OCI-LY1 (cell line): ENCODE data around the gene NSL1.

ENCODE experiments used
- H2AFZ ChIP-seq: fragments of 200-600 bp; sonication (generic), shearing (Covaris generic); 2 replicates; pipeline ENCODE4 v1.6.0; 2014; ENCODE audit warnings: antibody characterized with exemption, mild to moderate bottlenecking, low read length
- H3F3A ChIP-seq: fragments of 200-600 bp; sonication (generic), shearing (Covaris generic); 2 replicates; pipeline ENCODE4 v1.6.0; 2014; ENCODE audit warnings: mild to moderate bottlenecking, antibody characterized with exemption, low read length, moderate library complexity; ENCODE audit not compliant: insufficient read depth
- H3K27ac ChIP-seq: fragments of 200-600 bp; sonication (generic); 2 replicates; pipeline ENCODE4 v1.5.1; 2014; ENCODE audit warnings: low read length, mixed run types, mild to moderate bottlenecking, low read depth; ENCODE audit not compliant: poor library complexity, severe bottlenecking
- H3K27me3 ChIP-seq: fragments of 200-600 bp; sonication (generic); 2 replicates; pipeline ENCODE4 v1.6.0; 2014; ENCODE audit warnings: antibody characterized with exemption, mild to moderate bottlenecking, low read length, moderate library complexity; ENCODE audit not compliant: insufficient read depth
- H3K36me3 ChIP-seq: fragments of 200-600 bp; sonication (generic); 2 replicates; pipeline ENCODE4 v1.6.1; 2014; ENCODE audit warnings: mild to moderate bottlenecking, antibody characterized with exemption, low read length, moderate library complexity, mixed read lengths; ENCODE audit not compliant: insufficient read depth
- H3K4me1 ChIP-seq: fragments of 200-600 bp; sonication (generic); 2 replicates; pipeline ENCODE4 v1.5.1; 2014; ENCODE audit warnings: mild to moderate bottlenecking, low read length, moderate library complexity; ENCODE audit not compliant: insufficient read depth, severe bottlenecking
- H3K4me2 ChIP-seq: fragments of 200-600 bp; sonication (generic), shearing (Covaris generic); 2 replicates; pipeline ENCODE4 v1.6.1; 2014; ENCODE audit warnings: low read length
- H3K4me3 ChIP-seq: fragments of 200-600 bp; sonication (generic); 2 replicates; pipeline ENCODE4 v1.5.1; 2014; ENCODE audit warnings: low read length, low read depth, mild to moderate bottlenecking, mixed read lengths; ENCODE audit not compliant: poor library complexity, severe bottlenecking
- H3K79me2 ChIP-seq: fragments of 200-600 bp; shearing (Covaris generic); 2 replicates; pipeline ENCODE4 v1.6.1; 2016; ENCODE audit warnings: mixed run types, low read length, mixed read lengths; ENCODE audit not compliant: insufficient read depth
- H3K9ac ChIP-seq: fragments of 200-600 bp; sonication (generic), shearing (Covaris generic); 2 replicates; pipeline ENCODE4 v1.6.1; 2014; ENCODE audit warnings: mild to moderate bottlenecking, low read length, mixed read lengths
- H3K9me2 ChIP-seq: fragments of 200-600 bp; sonication (generic), shearing (Covaris generic); 2 replicates; pipeline ENCODE4 v1.6.1; 2014; ENCODE audit warnings: low read depth, mild to moderate bottlenecking, low read length, mixed read lengths
- H3K9me3 ChIP-seq: fragments of 200-600 bp; shearing (Covaris generic); 2 replicates; pipeline ENCODE4 v1.6.1; 2014; ENCODE audit warnings: low read length, mixed read lengths
- H4K20me1 ChIP-seq: fragments of 200-600 bp; sonication (generic), shearing (Covaris generic); 2 replicates; pipeline ENCODE4 v1.6.0; 2016; ENCODE audit warnings: mild to moderate bottlenecking, low read length; ENCODE audit not compliant: insufficient read depth
- CTCF ChIP-seq: fragments of 200-600 bp; sonication (generic), shearing (Covaris generic); IDR thresholded peaks from 2 replicates; pipeline ENCODE4 v1.5.1; 2017; ENCODE audit warnings: mild to moderate bottlenecking, antibody characterized with exemption, low read length, moderate library complexity, mixed read lengths
- EZH2 ChIP-seq: fragments of 200-600 bp; sonication (generic), shearing (Covaris generic); IDR thresholded peaks from 2 replicates; pipeline ENCODE4 v1.8.0; 2017; ENCODE audit warnings: borderline replicate concordance, mixed run types, mild to moderate bottlenecking, antibody characterized with exemption, low read length, moderate library complexity, mixed read lengths

Gene NSL1

DNA sequence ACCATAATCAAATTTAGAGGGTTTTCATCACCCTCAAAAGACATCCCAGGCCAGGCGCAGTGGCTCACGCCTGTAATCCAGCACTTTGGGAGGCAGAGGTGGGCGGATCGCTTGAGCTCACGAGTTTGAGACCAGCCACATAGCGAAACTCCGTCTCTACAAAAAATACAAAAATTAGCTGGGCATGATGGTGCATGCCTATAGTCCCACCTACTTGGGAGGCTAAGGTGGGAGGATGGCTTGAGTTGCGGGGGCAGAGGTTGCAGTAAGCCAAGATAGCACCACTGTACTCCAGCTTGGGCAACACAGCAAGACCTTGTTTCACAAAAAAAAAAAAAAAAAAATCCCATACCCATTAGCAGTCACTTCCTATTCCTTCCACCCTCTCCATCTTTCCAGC is 58.5 kb downstream of the NSL1 start:
- Histone ChIP-seq H3K36me3 (0 out of 2 replicates have a peak, but pooled peaks cover under 1% of the 10 kb centered on the region), H3K9ac (no peak overlapping the region)

GRCh38 chr1:212731630-212732029 is 59.9 kb downstream of the NSL1 start:
- H3K9me2 ChIP-seq = no peaks in the 10 kb centered on the region
- H2AFZ ChIP-seq = no peak overlapping the region
- H4K20me1 ChIP-seq = no peaks in the 10 kb centered on the region
- no peaks in the 10 kb centered on the region for H3K27me3 ChIP-seq
- H3K4me1 ChIP-seq = no peaks in the 10 kb centered on the region
- H3F3A ChIP-seq = no peaks in the 10 kb centered on the region
- H3K27ac ChIP-seq = no peak overlapping the region
- H3K36me3 ChIP-seq = no peaks in the 10 kb centered on the region
- no peak overlapping the region for H3K9ac ChIP-seq
- H3K9me3 ChIP-seq = no peaks in the 10 kb centered on the region
- no peaks in the 10 kb centered on the region for H3K79me2 ChIP-seq
- H3K4me2 ChIP-seq = no peak overlapping the region
- no peak for TF ChIP-seq CTCF
- TF ChIP-seq EZH2 = no peak
- no peak overlapping the region for H3K4me3 ChIP-seq

More for the DNA sequence above, 58.5 kb downstream of the NSL1 start:
- Histone ChIP-seq H3K4me3 (no peak overlapping the region), H3F3A (no peaks in the 10 kb centered on the region), H3K79me2 (no peaks in the 10 kb centered on the region), H3K4me1 (no peaks in the 10 kb centered on the region), H4K20me1 (no peaks in the 10 kb centered on the region), H3K27me3 (no peaks in the 10 kb centered on the region), H3K9me3 (no peaks in the 10 kb centered on the region), H2AFZ (no peak overlapping the region), H3K9me2 (no peaks in the 10 kb centered on the region), H3K4me2 (no peak overlapping the region), H3K27ac (no peak overlapping the region)
- TF ChIP-seq EZH2 (no peak), CTCF (no peak)

GRCh38 chr1:212728606-212729005 is 63.0 kb downstream of the NSL1 start:
- H3K79me2 ChIP-seq = no peaks in the 10 kb centered on the region
- no peaks in the 10 kb centered on the region for H3K4me1 ChIP-seq
- no peaks in the 10 kb centered on the region for H3F3A ChIP-seq
- no peak for TF ChIP-seq CTCF
- no peak for TF ChIP-seq EZH2
- H3K9me3 ChIP-seq = no peaks in the 10 kb centered on the region
- H3K9ac ChIP-seq = no peak overlapping the region
- no peak overlapping the region for H3K4me2 ChIP-seq
- H3K27ac ChIP-seq = no peak overlapping the region
- no peaks in the 10 kb centered on the region for H3K9me2 ChIP-seq
- no peak overlapping the region for H3K4me3 ChIP-seq
- no peaks in the 10 kb centered on the region for H3K27me3 ChIP-seq
- no peaks in the 10 kb centered on the region for H3K36me3 ChIP-seq
- no peaks in the 10 kb centered on the region for H4K20me1 ChIP-seq
- H2AFZ ChIP-seq = no peak overlapping the region
